Fibroblast of skin of back (primary cell): ENCODE results near the gene IGF2. TPM values are rescaled to one million over a fixed set of nuclear protein-coding genes. Genes with fewer than 3 reads are reported as not detected.
"Not testable (repeated sequence)": the region's sequence is repeated elsewhere in the genome, so short reads cannot be mapped to it uniquely, and the experiment has no call there.

ENCODE experiments used
- DNase-seq: peaks from one replicate; pipeline ENCODE4 v3.0.0-alpha.2; 2013
- polyA plus RNA-seq, 2 experiments: library from polyadenylated mRNA; unstranded; fragments of 120-200 nt; gene quantifications; one replicate each; pipeline ENCODE4 v1.2.1, GENCODE V29; 2013; ENCODE audit not compliant: insufficient read length in 2 of 2

The IGF2 gene
- 29.1 TPM for polyA plus RNA-seq (2013, experiment 1 of 2; ENCODE audit: insufficient read length)
- polyA plus RNA-seq (2013, experiment 2 of 2; ENCODE audit: insufficient read length), result 53.7 TPM

- DNase-seq, result no peak
These were observed at the start of gene IGF2 for GRCh38 chr11:2139123-2139521. Gene IGF2, minus strand, starts transcription at chr11:2139389. Its CDS starts 3,866 bp downstream, at chr11:2135523.

GRCh38 chr11:2188745-2189144 is 49.6 kb upstream of the IGF2 start:
- DNase-seq, result no peak

- DNase-seq, result no peak
These were observed 48.1 kb upstream of the IGF2 start for GRCh38 chr11:2187280-2187707.

GRCh38 chr11:2186669-2187279 is 47.6 kb upstream of the IGF2 start:
- DNase-seq, result peak; percentile 17

GRCh38 chr11:2185324-2186085 is 46.3 kb upstream of the IGF2 start:
- DNase-seq, result no peak

- DNase-seq, result no peak
These were observed 43.7 kb upstream of the IGF2 start for GRCh38 chr11:2182692-2183474.

- no peak for DNase-seq
These were observed 42.9 kb upstream of the IGF2 start for GRCh38 chr11:2182075-2182474.

GRCh38 chr11:2180789-2181370 is 41.7 kb upstream of the IGF2 start:
- no peak for DNase-seq

- no peak for DNase-seq
These were observed 41.2 kb upstream of the IGF2 start for GRCh38 chr11:2180347-2180746.

GRCh38 chr11:2179516-2179915 is 40.3 kb upstream of the IGF2 start:
- no peak for DNase-seq

GRCh38 chr11:2178906-2179494 is 39.8 kb upstream of the IGF2 start:
- DNase-seq, result peak; percentile 75

- DNase-seq, result not testable (repeated sequence)
These were observed 39.0 kb upstream of the IGF2 start for GRCh38 chr11:2178055-2178773.

GRCh38 chr11:2177076-2177475 is 37.9 kb upstream of the IGF2 start:
- DNase-seq, result no peak

- no peak for DNase-seq
These were observed 37.3 kb upstream of the IGF2 start for GRCh38 chr11:2176389-2176900.

- peak; percentile 73 for DNase-seq
These were observed 36.5 kb upstream of the IGF2 start for GRCh38 chr11:2175659-2176058.

GRCh38 chr11:2174361-2174760 is 35.2 kb upstream of the IGF2 start:
- no peak for DNase-seq

- DNase-seq, result no peak
These were observed 34.6 kb upstream of the IGF2 start for GRCh38 chr11:2173761-2174160.

- DNase-seq, result no peak
These were observed 34.0 kb upstream of the IGF2 start for GRCh38 chr11:2173150-2173693.

- no peak for DNase-seq
These were observed 33.5 kb upstream of the IGF2 start for GRCh38 chr11:2172676-2173075.

GRCh38 chr11:2171591-2172003 is 32.4 kb upstream of the IGF2 start, which contains the start of gene TH:
Gene TH, minus strand, starts transcription at chr11:2171815. Its CDS starts 29 bp downstream, at chr11:2171786.
- DNase-seq, result no peak
